Activated CD8-positive, alpha-beta memory T cell treated with anti-CD3 and anti-CD28 coated beads, Interleukin-2, amount 10 ng/mL, durations not matched to agents 7 days and 5 days (primary cell): ENCODE results near the gene AATK. TPM values are rescaled to one million over a fixed set of nuclear protein-coding genes. Genes with fewer than 3 reads are reported as not detected.
A peak's percentile ranks its signal among the peaks of the same experiment; 100 is the strongest.
"Not testable (repeated sequence)": the region's sequence is repeated elsewhere in the genome, so short reads cannot be mapped to it uniquely, and the experiment has no call there.

ENCODE experiments used
- ATAC-seq: fragments of 150-1000 bp; cut with Tn5 transposase; one replicate; pipeline ENCODE4 v1.10.0; 2021; ENCODE audit warnings: moderate library complexity
- CTCF ChIA-PET: fragments of 350-600 bp; sonication (Branson Sonifier 250); formaldehyde crosslinking; loops from one replicate; lab custom pipeline; 2021; ENCODE audit warnings: antibody characterized with exemption; lab: Charles Lee
- DNase-seq: peaks from one replicate; pipeline ENCODE4 v3.0.0-alpha.2; 2020
- H3K27ac Mint-ChIP-seq: one replicate; pipeline ENCODE4 v1.8.0; 2021; ENCODE audit warnings: mild to moderate bottlenecking, mixed read lengths
- H3K27me3 Mint-ChIP-seq: one replicate; pipeline ENCODE4 v1.8.0; 2021; ENCODE audit warnings: mixed read lengths
- H3K36me3 Mint-ChIP-seq: one replicate; pipeline ENCODE4 v1.8.0; 2021; ENCODE audit warnings: mild to moderate bottlenecking, mixed read lengths
- H3K4me1 Mint-ChIP-seq: one replicate; pipeline ENCODE4 v1.8.0; 2021; ENCODE audit warnings: mixed read lengths
- H3K4me3 Mint-ChIP-seq: one replicate; pipeline ENCODE4 v1.8.0; 2021; ENCODE audit warnings: mild to moderate bottlenecking, moderate library complexity, mixed read lengths
- H3K9me3 Mint-ChIP-seq: one replicate; pipeline ENCODE4 v1.8.0; 2022; ENCODE audit warnings: low read depth, mixed read lengths
- total RNA-seq, 2 experiments: library from RNA; stranded (reverse); gene quantifications; one replicate each; pipeline ENCODE4 v1.2.3, GENCODE V29; 2021

AATK gene
- total RNA-seq, 2 experiments from 2014 or later: 0.06 to 0.26 TPM

DNA sequence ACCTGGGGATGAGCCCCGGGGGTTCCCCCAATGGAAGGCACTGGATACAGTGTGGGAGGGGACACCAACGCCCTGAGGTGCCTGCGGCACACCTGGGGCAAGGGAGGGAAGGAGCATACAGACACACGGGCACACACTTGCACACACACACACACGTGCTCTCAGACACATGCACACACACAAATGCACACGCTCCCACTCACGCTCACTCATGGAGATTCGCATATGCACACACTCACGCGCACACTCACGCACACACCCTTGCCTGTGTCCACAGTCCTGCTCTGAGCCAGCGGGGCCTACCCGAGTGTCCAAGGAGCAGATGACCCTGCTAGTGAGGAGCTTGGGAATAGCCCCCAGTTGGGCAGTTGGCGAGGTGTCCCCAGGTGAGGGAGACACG, 17.4 kb downstream of the AATK start:
- Mint-ChIP-seq H3K9me3 (no peaks in the 10 kb centered on the region), H3K4me3 (no peak overlapping the region), H3K27ac (no peak overlapping the region), H3K4me1 (no peaks in the 10 kb centered on the region), H3K27me3 (peaks cover 2% of the 10 kb centered on the region), H3K36me3 (no peaks in the 10 kb centered on the region)
- CTCF ChIA-PET: interaction anchor here (0.6 kb wide), 1 partner anchor 47 kb away, joined by 3 read pairs; no protein-coding TSS in a partner anchor
- DNase-seq (no peak), ATAC-seq (no peak)

DNA sequence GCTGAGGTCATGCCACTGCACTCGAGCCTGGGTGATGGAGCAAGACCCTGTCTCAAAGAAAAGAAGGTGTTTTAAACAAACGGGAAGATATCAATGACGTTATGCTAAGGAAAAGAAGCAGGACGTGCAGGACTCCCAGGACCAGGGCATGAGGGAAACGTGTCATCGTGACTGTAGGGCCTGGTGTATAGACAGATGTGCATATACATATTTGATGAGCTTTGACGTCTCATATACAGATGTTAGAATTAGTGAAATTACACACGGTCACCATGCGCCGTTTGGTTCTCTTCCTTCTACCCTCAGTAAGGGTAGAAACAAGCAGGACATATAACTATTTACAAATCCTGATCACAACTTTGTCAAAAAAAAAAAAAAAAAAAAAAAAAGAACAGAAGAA, 18.3 kb downstream of the AATK start:
- Mint-ChIP-seq H3K36me3 (no peaks in the 10 kb centered on the region), H3K9me3 (no peaks in the 10 kb centered on the region), H3K4me1 (no peaks in the 10 kb centered on the region), H3K27me3 (peaks cover 2% of the 10 kb centered on the region), H3K4me3 (no peak overlapping the region), H3K27ac (no peak overlapping the region)
- DNase-seq (no peak), ATAC-seq (no peak)
- CTCF ChIA-PET: interaction anchor here (0.6 kb wide), 1 partner anchor 46 kb away, joined by 3 read pairs; no protein-coding TSS in a partner anchor

DNA sequence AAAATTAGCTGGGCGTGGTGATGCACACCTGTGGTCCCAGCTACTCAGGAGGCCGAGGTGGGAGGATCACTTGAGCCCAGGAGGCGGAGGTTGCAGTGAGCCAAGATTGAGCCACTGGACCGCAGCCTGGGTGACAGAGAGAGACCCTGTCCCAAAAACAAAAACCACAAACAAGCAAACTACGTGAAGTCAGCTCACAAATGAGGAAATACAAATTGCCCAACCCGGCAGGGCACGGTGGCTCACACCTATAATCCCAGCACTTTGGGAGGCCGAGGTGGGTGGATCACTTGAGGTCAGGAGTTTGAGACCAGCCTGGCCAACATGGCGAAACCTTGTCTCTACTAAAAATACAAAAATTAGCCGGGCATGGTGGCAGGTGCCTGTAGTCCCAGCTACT, 19.8 kb downstream of the AATK start:
- H3K4me3 Mint-ChIP-seq, DNase-seq, H3K4me1 Mint-ChIP-seq, H3K9me3 Mint-ChIP-seq, H3K36me3 Mint-ChIP-seq, ATAC-seq, H3K27ac Mint-ChIP-seq, H3K27me3 Mint-ChIP-seq: not testable (repeated sequence)
- CTCF ChIA-PET: interaction anchor here (0.7 kb wide), 1 partner anchor 1962 kb away, joined by 4 read pairs; no protein-coding TSS in a partner anchor

DNA sequence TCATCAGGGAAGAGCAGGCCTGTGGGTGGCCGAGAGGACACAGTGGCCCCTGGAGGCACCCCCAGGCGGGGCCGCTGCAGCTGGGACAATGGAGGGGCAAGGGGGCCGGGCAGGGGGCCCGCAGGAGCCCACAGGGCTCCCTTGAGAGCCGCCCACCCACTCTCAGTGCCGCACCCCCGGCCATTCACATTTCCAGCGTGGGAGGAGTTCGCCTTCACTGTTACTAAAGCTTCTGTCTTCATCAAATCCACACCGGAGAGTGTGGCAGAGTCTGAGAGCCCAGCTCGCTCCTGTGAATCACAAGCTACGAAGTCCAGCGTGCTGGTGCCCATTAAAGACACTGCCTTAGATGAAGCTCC, 21.6 kb downstream of the AATK start:
- Mint-ChIP-seq H3K4me1 (no peaks in the 10 kb centered on the region), H3K9me3 (no peaks in the 10 kb centered on the region), H3K27ac (no peak overlapping the region), H3K27me3 (peaks cover 2% of the 10 kb centered on the region), H3K36me3 (no peaks in the 10 kb centered on the region), H3K4me3 (no peak overlapping the region)
- DNase-seq (no peak), ATAC-seq (no peak)
- CTCF ChIA-PET: interaction anchor here (0.7 kb wide), 1 partner anchor 54 kb away, joined by 3 read pairs; no protein-coding TSS in a partner anchor

DNA sequence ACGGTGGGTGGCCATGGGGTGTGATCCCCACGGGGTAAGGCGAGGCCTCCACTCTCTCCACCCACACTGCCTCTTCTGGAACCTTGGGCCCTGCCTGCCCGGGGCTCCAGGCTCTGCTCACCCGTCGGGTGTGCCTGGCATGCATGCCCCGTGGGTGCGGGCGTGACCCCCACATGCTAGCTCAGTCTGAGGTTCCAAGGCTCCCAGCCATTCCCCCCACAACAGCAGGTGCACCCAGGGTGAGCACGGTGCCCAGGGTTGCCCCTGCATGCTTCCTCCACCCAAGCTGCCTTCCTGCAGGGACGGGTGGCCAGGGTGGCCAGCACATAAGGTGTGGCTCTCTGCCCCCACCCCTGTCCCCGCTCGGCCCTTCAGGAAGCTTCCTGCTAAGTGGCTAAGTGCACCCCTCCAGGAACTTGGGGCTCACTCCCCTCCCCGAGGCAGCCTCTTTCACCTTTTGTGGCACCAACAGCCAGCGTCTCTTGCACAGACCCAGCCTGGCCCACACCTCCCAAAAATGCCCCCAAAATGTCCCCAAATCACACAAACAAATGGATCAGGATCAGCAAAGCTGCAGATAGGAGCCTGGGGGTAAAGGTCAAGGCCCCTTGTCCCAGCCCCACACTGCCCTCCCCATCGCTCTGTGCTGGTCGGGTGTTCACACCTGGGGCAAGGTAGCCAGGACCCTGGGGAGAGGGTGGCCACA, 22.2 kb downstream of the AATK start:
- H3K36me3 Mint-ChIP-seq: no peaks in the 10 kb centered on the region
- H3K4me1 Mint-ChIP-seq: no peaks in the 10 kb centered on the region
- H3K27me3 Mint-ChIP-seq: peaks cover 2% of the 10 kb centered on the region
- DNase-seq (no peak), ATAC-seq (no peak)
- CTCF ChIA-PET: interaction anchor here (0.7 to 1.2 kb wide), 2 partner anchors 11 to 55 kb away, joined by 3 to 4 read pairs; no protein-coding TSS in a partner anchor
- H3K9me3 Mint-ChIP-seq: no peaks in the 10 kb centered on the region
- no peak overlapping the region for H3K27ac Mint-ChIP-seq
- no peak overlapping the region for H3K4me3 Mint-ChIP-seq

DNA sequence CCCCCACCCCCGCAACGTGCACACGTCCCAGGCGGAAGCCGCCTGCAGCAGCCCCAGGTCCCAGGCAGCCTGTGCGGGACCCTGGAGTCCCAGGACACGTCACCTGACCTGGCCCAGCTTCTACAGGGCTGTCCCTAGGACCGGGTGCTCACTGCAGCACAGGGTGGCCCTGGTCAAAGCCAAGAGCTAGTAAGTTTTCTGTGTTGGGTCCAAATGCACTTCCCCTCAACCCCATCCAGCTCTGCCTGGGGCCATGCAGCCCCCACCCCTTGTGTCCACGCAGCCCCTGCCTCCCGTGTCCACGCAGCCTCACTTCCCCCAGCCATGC, 22.9 kb downstream of the AATK start:
- ATAC-seq (no peak), DNase-seq (no peak)
- no peak overlapping the region for H3K4me3 Mint-ChIP-seq
- H3K27me3 Mint-ChIP-seq: peaks cover 2% of the 10 kb centered on the region
- H3K9me3 Mint-ChIP-seq: peaks cover 6% of the 10 kb centered on the region
- H3K36me3 Mint-ChIP-seq: no peaks in the 10 kb centered on the region
- H3K27ac Mint-ChIP-seq: no peak overlapping the region
- CTCF ChIA-PET: interaction anchor here (0.6 to 2.0 kb wide), 4 partner anchors 12 to 133 kb away, joined by 3 to 8 read pairs (median 4); partner anchors contain the start of genes CEP131, NDUFAF8 and TEPSIN
- no peaks in the 10 kb centered on the region for H3K4me1 Mint-ChIP-seq

DNA sequence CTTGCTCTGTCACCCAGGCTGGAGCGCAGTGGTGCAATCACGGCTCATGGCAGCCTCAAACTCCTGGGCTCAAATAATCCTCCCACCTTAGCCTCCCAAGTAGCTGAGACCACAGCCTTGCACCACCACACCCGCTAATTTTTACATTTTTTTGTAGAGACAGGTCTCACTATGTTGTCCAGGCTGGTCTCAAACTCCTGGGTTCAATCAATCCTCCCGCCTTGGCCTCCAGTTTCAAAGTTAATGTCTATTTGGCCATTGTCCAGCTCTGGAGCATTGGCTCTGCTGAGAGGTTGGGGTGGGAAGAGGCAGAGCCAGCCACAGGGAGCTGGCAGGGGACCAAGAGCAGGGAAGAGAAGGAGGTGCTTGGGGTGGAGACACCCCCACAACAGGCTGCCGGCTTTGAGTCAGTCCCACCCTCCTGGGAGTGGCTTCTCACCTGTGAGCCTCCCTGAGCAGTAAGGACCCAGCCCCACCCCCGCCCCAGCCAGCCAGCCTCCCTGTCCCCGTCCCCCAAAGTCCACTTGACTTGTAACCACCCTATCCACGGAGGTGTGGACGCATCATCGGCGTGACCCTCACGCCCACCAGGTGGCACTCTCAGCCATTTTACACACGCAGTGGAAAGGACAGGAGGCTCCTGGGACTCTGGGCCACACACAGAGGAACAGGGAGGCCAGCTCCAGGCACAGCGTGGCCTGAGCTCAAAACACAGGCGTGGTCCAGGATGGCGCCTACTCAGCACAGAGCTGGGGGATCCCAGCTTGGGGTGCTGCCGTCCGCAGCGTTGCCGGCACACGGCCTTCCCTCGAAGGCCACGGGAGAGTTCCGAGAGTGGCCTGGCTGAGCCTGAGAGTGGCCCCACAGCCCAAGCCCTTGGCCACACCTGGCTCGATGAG, 23.5 kb downstream of the AATK start:
- Mint-ChIP-seq H3K4me1 (no peaks in the 10 kb centered on the region), H3K36me3 (no peaks in the 10 kb centered on the region), H3K4me3 (no peak overlapping the region), H3K27me3 (peaks cover 2% of the 10 kb centered on the region), H3K27ac (no peak overlapping the region), H3K9me3 (peaks cover 12% of the 10 kb centered on the region)
- CTCF ChIA-PET: interaction anchor here (0.6 to 2.0 kb wide), 8 partner anchors 13 to 132 kb away, joined by 3 to 8 read pairs (median 4); partner anchors contain the start of genes CEP131, NDUFAF8 and TEPSIN
- ATAC-seq: peak; percentile 85
- DNase-seq: peak; percentile 68

DNA sequence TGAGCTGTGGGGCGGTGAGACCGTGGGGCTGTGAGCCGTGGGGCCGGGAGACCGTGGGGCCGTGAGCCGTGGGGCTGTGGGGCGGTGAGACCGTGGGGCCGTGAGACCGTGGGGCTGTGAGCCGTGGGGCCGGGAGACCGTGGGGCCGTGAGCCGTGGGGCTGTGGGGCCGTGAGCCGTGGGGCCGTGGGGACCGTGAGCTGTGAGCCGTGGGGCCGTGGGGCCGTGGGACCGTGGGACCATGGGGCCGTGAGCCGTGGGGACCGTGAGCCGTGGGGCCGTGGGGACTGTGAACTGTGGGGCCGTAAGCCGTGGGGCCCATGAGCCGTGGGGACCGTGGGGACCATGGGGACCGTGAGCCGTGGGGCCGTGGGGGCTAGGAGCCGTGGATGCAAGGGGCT, 25.3 kb downstream of the AATK start:
- peaks cover 2% of the 10 kb centered on the region for H3K27me3 Mint-ChIP-seq
- CTCF ChIA-PET: no interaction called here
- DNase-seq: no peak
- H3K27ac Mint-ChIP-seq: no peak overlapping the region
- no peaks in the 10 kb centered on the region for H3K4me1 Mint-ChIP-seq
- peaks cover 13% of the 10 kb centered on the region for H3K9me3 Mint-ChIP-seq
- H3K36me3 Mint-ChIP-seq: no peaks in the 10 kb centered on the region
- H3K4me3 Mint-ChIP-seq: no peak overlapping the region
- ATAC-seq: no peak

DNA sequence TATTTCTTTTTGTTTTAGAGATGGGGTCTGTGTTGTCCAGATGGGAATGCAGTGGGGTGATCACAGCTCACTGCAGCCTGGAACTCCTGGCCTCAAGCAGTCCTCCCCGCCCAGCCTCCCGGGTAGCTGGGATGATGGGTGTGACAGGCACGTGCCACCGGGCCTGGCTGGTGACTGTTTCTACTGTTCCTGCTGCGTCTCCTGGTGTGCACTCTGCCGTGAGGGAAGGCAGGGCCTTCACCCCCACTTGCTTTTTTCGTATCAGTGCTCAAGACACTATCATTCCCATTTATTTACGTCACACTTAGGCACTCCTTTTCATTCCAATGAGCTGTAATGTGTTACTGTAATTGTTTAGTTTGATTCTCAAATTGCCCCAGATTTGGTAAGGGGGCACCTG, 26.0 kb downstream of the AATK start:
- peaks cover 13% of the 10 kb centered on the region for H3K9me3 Mint-ChIP-seq
- no peak overlapping the region for H3K4me3 Mint-ChIP-seq
- CTCF ChIA-PET: no interaction called here
- DNase-seq (no peak), ATAC-seq (no peak)
- H3K27me3 Mint-ChIP-seq: peaks cover 2% of the 10 kb centered on the region
- no peak overlapping the region for H3K27ac Mint-ChIP-seq
- no peaks in the 10 kb centered on the region for H3K4me1 Mint-ChIP-seq
- H3K36me3 Mint-ChIP-seq: no peaks in the 10 kb centered on the region

DNA sequence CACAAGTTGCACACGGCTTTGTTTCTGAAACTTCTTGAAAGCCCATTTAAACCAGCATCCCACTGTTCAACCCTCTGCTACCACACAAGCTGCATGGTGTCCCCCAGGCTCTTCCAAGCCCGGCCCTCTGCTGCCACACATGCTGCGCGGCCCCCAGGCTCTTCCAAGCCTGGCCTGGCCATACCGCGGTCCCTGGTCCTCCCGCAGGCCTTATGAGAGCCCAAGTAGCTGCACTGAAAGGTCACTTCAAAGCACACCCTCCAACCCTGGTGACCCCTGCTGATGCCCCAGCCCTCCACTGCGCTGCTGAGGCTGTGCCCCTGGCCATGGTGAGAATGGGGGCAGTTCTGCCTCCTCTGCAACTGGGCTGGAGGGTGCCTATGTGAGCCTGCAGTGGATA, 26.6 kb downstream of the AATK start:
- Mint-ChIP-seq H3K36me3 (no peaks in the 10 kb centered on the region), H3K9me3 (peaks cover 13% of the 10 kb centered on the region), H3K27ac (no peak overlapping the region)

DNA sequence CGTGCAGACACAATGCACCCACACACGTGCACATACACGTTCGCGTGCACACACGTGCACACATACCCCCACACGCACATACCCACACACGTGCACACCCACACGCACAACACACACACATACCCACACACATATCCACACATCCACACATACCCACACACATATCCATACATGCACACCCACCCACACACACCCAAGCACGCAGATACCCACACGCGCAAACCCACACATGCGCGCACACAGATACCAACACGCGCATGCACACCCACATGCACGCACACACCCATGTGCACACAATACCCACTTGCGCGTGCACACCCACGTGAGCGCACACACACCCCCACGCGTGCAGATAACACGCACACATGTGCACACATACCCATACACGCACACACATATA, 27.5 kb downstream of the AATK start:
- no peaks in the 10 kb centered on the region for H3K36me3 Mint-ChIP-seq
- peaks cover 2% of the 10 kb centered on the region for H3K27me3 Mint-ChIP-seq
- DNase-seq (no peak), ATAC-seq (no peak)
- H3K9me3 Mint-ChIP-seq: peaks cover 13% of the 10 kb centered on the region
- H3K4me1 Mint-ChIP-seq: no peaks in the 10 kb centered on the region
- H3K27ac Mint-ChIP-seq: no peak overlapping the region
- CTCF ChIA-PET: no interaction called here
- no peak overlapping the region for H3K4me3 Mint-ChIP-seq

More for the DNA sequence above, 26.6 kb downstream of the AATK start:
- CTCF ChIA-PET: no interaction called here
- Mint-ChIP-seq H3K4me1 (no peaks in the 10 kb centered on the region), H3K27me3 (peaks cover 2% of the 10 kb centered on the region), H3K4me3 (no peak overlapping the region)
- no peak for DNase-seq
- ATAC-seq: no peak

DNA sequence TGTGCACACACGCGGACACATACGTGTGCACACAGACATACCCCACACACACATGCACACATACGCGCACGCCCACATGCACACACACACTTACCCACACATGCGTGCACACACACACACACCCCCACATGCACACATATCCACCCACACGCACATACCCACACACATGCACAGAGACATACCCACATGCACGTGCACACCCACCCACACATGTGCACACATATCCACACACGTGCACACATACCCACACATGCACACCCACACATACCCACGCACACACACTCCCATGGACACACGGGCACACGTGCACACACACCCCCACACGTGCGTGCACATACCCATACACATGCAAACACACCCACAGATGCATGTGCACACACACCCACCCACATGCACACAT, 27.9 kb downstream of the AATK start:
- no peaks in the 10 kb centered on the region for H3K36me3 Mint-ChIP-seq
- DNase-seq: no peak
- no peak overlapping the region for H3K27ac Mint-ChIP-seq
- no peaks in the 10 kb centered on the region for H3K4me1 Mint-ChIP-seq
- peaks cover 13% of the 10 kb centered on the region for H3K9me3 Mint-ChIP-seq
- no peak overlapping the region for H3K4me3 Mint-ChIP-seq
- CTCF ChIA-PET: no interaction called here
- peaks cover 2% of the 10 kb centered on the region for H3K27me3 Mint-ChIP-seq
- ATAC-seq: no peak

DNA sequence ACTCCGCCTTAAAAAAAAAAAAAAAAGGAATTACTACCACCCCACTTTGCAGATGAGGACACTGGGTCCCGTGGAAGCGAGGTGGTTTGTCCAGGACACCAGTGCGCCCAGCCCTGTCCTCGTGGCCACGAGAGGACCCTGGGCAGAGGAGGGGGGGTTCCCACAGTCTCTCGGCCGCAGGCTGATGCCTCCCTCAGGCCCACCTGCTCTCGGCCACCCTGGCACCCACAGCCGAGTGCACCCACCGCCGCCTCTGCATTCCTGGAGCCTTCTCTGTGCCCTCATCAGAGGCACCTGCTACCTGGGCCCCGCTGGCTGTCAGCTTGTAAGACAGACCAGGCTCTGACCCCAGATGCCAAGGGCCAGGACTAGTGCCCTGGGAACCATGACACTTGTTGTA, 28.8 kb downstream of the AATK start:
- no peaks in the 10 kb centered on the region for H3K36me3 Mint-ChIP-seq
- ATAC-seq (no peak), DNase-seq (no peak)
- H3K4me1 Mint-ChIP-seq: no peaks in the 10 kb centered on the region
- H3K27ac Mint-ChIP-seq: no peak overlapping the region
- CTCF ChIA-PET: no interaction called here
- H3K27me3 Mint-ChIP-seq: peaks cover 1% of the 10 kb centered on the region
- H3K4me3 Mint-ChIP-seq: no peak overlapping the region
- H3K9me3 Mint-ChIP-seq: peaks cover 13% of the 10 kb centered on the region
